ENCODE measurements around the gene REEP5. TPM values are rescaled to one million over a fixed set of nuclear protein-coding genes. Genes with fewer than 3 reads are reported as not detected.

Gene REEP5
- polyA plus RNA-seq, 2 donors: 25.4 to 36.8 TPM

Other genes with a start within 250 kb of the REEP5 start
- gene APC, start 184.3 kb downstream of the REEP5 start, polyA plus RNA-seq: 1 to 10 TPM; 4.8 to 5.8 TPM
- gene SRP19, start 60.9 kb downstream of the REEP5 start, polyA plus RNA-seq: 10 to 100 TPM; 69.6 to 69.8 TPM
- gene DCP2, start 54.6 kb upstream of the REEP5 start, polyA plus RNA-seq: 1 to 10 TPM; 4.7 to 4.8 TPM